OCI-LY3 (cell line): ENCODE data around the gene OR2AE1.
"Not testable (repeated sequence)": the region's sequence is repeated elsewhere in the genome, so short reads cannot be mapped to it uniquely, and the experiment has no call there.

Experiments
- EZH2phosphoT487 ChIP-seq: fragments of 200-600 bp; shearing (Covaris generic); IDR thresholded peaks from 2 replicates; pipeline ENCODE4 v1.6.1; 2018; ENCODE audit warnings: antibody characterized with exemption, mixed run types, low read depth
- TF ChIP-seq, protein P1 (sequence below): fragments of 200-600, 300-600 bp; sonication (generic); IDR thresholded peaks from 2 replicates; pipeline ENCODE4 v1.5.1; 2014; ENCODE audit warnings: antibody characterized with exemption, low read length, low read depth

DNA sequence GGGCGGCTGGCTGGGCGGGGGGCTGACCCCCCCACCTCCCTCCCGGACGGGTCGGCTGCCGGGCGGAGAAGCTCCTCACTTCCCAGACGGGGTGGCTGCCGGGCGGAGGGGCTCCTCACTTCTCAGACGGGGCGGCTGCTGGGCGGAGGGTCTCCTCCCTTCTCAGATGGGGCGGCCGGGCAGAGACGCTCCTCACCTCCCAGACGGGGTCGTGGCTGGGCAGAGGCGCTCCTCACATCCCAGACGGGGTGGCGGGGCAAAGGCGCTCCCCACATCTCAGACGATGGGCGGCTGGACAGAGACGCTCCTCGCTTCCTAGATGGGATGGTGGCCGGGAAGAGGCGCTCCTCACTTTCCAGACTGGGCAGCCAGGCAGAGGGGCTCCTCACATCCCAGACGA lies 11.5 kb upstream of the OR2AE1 start:
- TF ChIP-seq, protein P1, sequence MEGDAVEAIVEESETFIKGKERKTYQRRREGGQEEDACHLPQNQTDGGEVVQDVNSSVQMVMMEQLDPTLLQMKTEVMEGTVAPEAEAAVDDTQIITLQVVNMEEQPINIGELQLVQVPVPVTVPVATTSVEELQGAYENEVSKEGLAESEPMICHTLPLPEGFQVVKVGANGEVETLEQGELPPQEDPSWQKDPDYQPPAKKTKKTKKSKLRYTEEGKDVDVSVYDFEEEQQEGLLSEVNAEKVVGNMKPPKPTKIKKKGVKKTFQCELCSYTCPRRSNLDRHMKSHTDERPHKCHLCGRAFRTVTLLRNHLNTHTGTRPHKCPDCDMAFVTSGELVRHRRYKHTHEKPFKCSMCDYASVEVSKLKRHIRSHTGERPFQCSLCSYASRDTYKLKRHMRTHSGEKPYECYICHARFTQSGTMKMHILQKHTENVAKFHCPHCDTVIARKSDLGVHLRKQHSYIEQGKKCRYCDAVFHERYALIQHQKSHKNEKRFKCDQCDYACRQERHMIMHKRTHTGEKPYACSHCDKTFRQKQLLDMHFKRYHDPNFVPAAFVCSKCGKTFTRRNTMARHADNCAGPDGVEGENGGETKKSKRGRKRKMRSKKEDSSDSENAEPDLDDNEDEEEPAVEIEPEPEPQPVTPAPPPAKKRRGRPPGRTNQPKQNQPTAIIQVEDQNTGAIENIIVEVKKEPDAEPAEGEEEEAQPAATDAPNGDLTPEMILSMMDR, result not testable (repeated sequence)
- TF ChIP-seq EZH2phosphoT487, result not testable (repeated sequence)
